Neural progenitor cell (in vitro differentiated cells): Measurements from ENCODE around the gene DENND5B. TPM values are rescaled to one million over a fixed set of nuclear protein-coding genes. Genes with fewer than 3 reads are reported as not detected.
"Not testable (repeated sequence)": the region's sequence is repeated elsewhere in the genome, so short reads cannot be mapped to it uniquely, and the experiment has no call there.

Experiments used
- DNase-seq: peaks from one replicate; pipeline ENCODE4 v3.0.0-alpha.2; 2016; ENCODE audit warnings: low spot score
- H2AFZ ChIP-seq: fragments of 200-600 bp; sonication (generic); replicated peaks from 2 replicates; pipeline ENCODE4 v1.6.1; 2016; ENCODE audit warnings: antibody characterized with exemption
- H3F3A ChIP-seq: fragments of 200-600 bp; sonication (generic); 2 replicates; pipeline ENCODE4 v1.6.1; 2016; ENCODE audit warnings: antibody characterized with exemption, low read depth
- H3K27ac ChIP-seq: fragments of 200-600 bp; sonication (generic); 2 replicates; pipeline ENCODE4 v1.5.1; 2016; ENCODE audit warnings: mild to moderate bottlenecking
- H3K27me3 ChIP-seq: fragments of 200-600 bp; sonication (generic); 2 replicates; pipeline ENCODE4 v1.6.1; 2016; ENCODE audit warnings: mild to moderate bottlenecking, moderate library complexity
- H3K36me3 ChIP-seq: fragments of 200-600 bp; sonication (generic); 2 replicates; pipeline ENCODE4 v1.5.1; 2016
- H3K4me1 ChIP-seq: fragments of 200-600 bp; sonication (generic); 2 replicates; pipeline ENCODE4 v1.6.1; 2016; ENCODE audit warnings: mixed run types
- H3K4me2 ChIP-seq: fragments of 200-600 bp; sonication (generic); 2 replicates; pipeline ENCODE4 v1.6.1; 2016
- H3K4me3 ChIP-seq: fragments of 200-600 bp; sonication (generic); 2 replicates; pipeline ENCODE4 v1.5.1; 2016
- H3K79me2 ChIP-seq: fragments of 200-600 bp; sonication (generic); 2 replicates; pipeline ENCODE4 v1.6.1; 2016; ENCODE audit warnings: low read depth
- H3K9ac ChIP-seq: fragments of 200-600 bp; sonication (generic); 2 replicates; pipeline ENCODE4 v1.6.1; 2016
- H3K9me3 ChIP-seq: fragments of 200-600 bp; sonication (generic); 2 replicates; pipeline ENCODE4 v1.5.1; 2016; ENCODE audit warnings: low read depth
- H4K20me1 ChIP-seq: fragments of 200-600 bp; sonication (generic); 2 replicates; pipeline ENCODE4 v1.6.1; 2016; ENCODE audit warnings: low read depth
- H3K27ac Mint-ChIP-seq: 3 replicates; pipeline ENCODE4 v1.8.0; 2021; ENCODE audit warnings: mixed read lengths
- H3K27me3 Mint-ChIP-seq: 2 replicates; pipeline ENCODE4 v1.8.0; 2022; ENCODE audit warnings: low read depth, mild to moderate bottlenecking, inconsistent platforms, moderate library complexity, mixed read lengths; ENCODE audit not compliant: insufficient read depth
- H3K36me3 Mint-ChIP-seq: 3 replicates; pipeline ENCODE4 v1.8.0; 2021; ENCODE audit warnings: mixed read lengths
- H3K4me1 Mint-ChIP-seq: 3 replicates; pipeline ENCODE4 v1.8.0; 2021; ENCODE audit warnings: mixed read lengths
- H3K4me3 Mint-ChIP-seq: 3 replicates; pipeline ENCODE4 v1.8.0; 2021; ENCODE audit warnings: mild to moderate bottlenecking, moderate library complexity, mixed read lengths
- H3K9me3 Mint-ChIP-seq: 3 replicates; pipeline ENCODE4 v1.8.0; 2020; ENCODE audit warnings: mixed read lengths
- CTCF ChIP-seq: fragments of 200-600 bp; sonication (generic); IDR thresholded peaks from 2 replicates; pipeline ENCODE4 v1.5.1; 2017; ENCODE audit warnings: antibody characterized with exemption, mild to moderate bottlenecking
- EZH2 ChIP-seq: fragments of 200-600 bp; sonication (generic); IDR thresholded peaks from 2 replicates; pipeline ENCODE4 v1.6.1; 2017; ENCODE audit warnings: antibody characterized with exemption, mild to moderate bottlenecking, moderate library complexity
- EZH2phosphoT487 ChIP-seq: fragments of 200-600 bp; sonication (generic); IDR thresholded peaks from 2 replicates; pipeline ENCODE4 v1.6.1; 2017; ENCODE audit warnings: antibody characterized with exemption
- total RNA-seq: library from RNA; depleted of rRNA; stranded (reverse); fragments of >200 nt; gene quantifications from 2 replicates; pipeline ENCODE4 v1.2.3, GENCODE V29; 2015; ENCODE audit warnings: low replicate concordance

The DENND5B gene
- total RNA-seq, 1 donor from 2014 or later = 24.2 TPM

- Histone ChIP-seq H3F3A (no peaks in the 10 kb centered on the region), H3K79me2 (no peaks in the 10 kb centered on the region), H3K9ac (no peak overlapping the region), H3K9me3 (no peaks in the 10 kb centered on the region), H3K27me3 (no peaks in the 10 kb centered on the region), H3K4me1 (no peaks in the 10 kb centered on the region), H4K20me1 (no peaks in the 10 kb centered on the region), H3K27ac (no peak overlapping the region), H3K4me2 (no peak overlapping the region), H2AFZ (no peak overlapping the region), H3K36me3 (no peaks in the 10 kb centered on the region), H3K4me3 (no peak overlapping the region)
- Mint-ChIP-seq H3K27me3 (peaks cover 10% of the 10 kb centered on the region), H3K4me3 (no peak overlapping the region), H3K9me3 (no peaks in the 10 kb centered on the region), H3K27ac (no peak overlapping the region), H3K4me1 (no peaks in the 10 kb centered on the region), H3K36me3 (no peaks in the 10 kb centered on the region)
- DNase-seq = no peak
- TF ChIP-seq EZH2 (no peak), CTCF (no peak), EZH2phosphoT487 (no peak)
Observed at GRCh38 chr12:31620311-31620710, 29.4 kb upstream of the DENND5B start.

- no peak for TF ChIP-seq EZH2
- TF ChIP-seq EZH2phosphoT487 = no peak
- no peak for TF ChIP-seq CTCF
- no peak overlapping the region for H3K9ac ChIP-seq
- no peak overlapping the region for H3K27ac ChIP-seq
- no peaks in the 10 kb centered on the region for H3F3A ChIP-seq
- Mint-ChIP-seq H3K27me3 (peaks cover 10% of the 10 kb centered on the region), H3K4me3 (no peak overlapping the region), H3K27ac (no peak overlapping the region), H3K9me3 (no peaks in the 10 kb centered on the region), H3K36me3 (no peaks in the 10 kb centered on the region), H3K4me1 (no peaks in the 10 kb centered on the region)
- H3K27me3 ChIP-seq = no peaks in the 10 kb centered on the region
- no peaks in the 10 kb centered on the region for H3K79me2 ChIP-seq
- H4K20me1 ChIP-seq = no peaks in the 10 kb centered on the region
- no peak overlapping the region for H2AFZ ChIP-seq
- no peaks in the 10 kb centered on the region for H3K36me3 ChIP-seq
- no peak overlapping the region for H3K4me3 ChIP-seq
- no peak overlapping the region for H3K4me2 ChIP-seq
- no peak for DNase-seq
- H3K4me1 ChIP-seq = no peaks in the 10 kb centered on the region
- H3K9me3 ChIP-seq = no peaks in the 10 kb centered on the region
Observed at GRCh38 chr12:31618228-31619025, 27.5 kb upstream of the DENND5B start.

GRCh38 chr12:31612819-31613218, 21.9 kb upstream of the DENND5B start:
- Histone ChIP-seq H4K20me1 (no peaks in the 10 kb centered on the region), H3K27me3 (no peaks in the 10 kb centered on the region), H2AFZ (no peak overlapping the region), H3K4me2 (no peak overlapping the region), H3K27ac (no peak overlapping the region), H3K79me2 (no peaks in the 10 kb centered on the region), H3K4me1 (no peaks in the 10 kb centered on the region), H3K36me3 (no peaks in the 10 kb centered on the region), H3F3A (no peaks in the 10 kb centered on the region), H3K9me3 (no peaks in the 10 kb centered on the region), H3K9ac (no peak overlapping the region), H3K4me3 (no peak overlapping the region)
- no peak overlapping the region for H3K4me3 Mint-ChIP-seq
- no peaks in the 10 kb centered on the region for H3K4me1 Mint-ChIP-seq
- DNase-seq = no peak
- TF ChIP-seq CTCF = no peak
- TF ChIP-seq EZH2 = no peak
- no peak for TF ChIP-seq EZH2phosphoT487
- H3K9me3 Mint-ChIP-seq = peaks cover 2% of the 10 kb centered on the region
- H3K36me3 Mint-ChIP-seq = no peaks in the 10 kb centered on the region
- peaks cover 4% of the 10 kb centered on the region for H3K27me3 Mint-ChIP-seq
- H3K27ac Mint-ChIP-seq = no peak overlapping the region

GRCh38 chr12:31608299-31608698, 17.4 kb upstream of the DENND5B start:
- DNase-seq, H2AFZ ChIP-seq, H3K4me2 ChIP-seq, H3K9ac ChIP-seq, H3K27me3 Mint-ChIP-seq, H4K20me1 ChIP-seq, H3K27ac Mint-ChIP-seq, H3K9me3 Mint-ChIP-seq, H3K36me3 ChIP-seq, H3K4me1 ChIP-seq, H3K9me3 ChIP-seq, H3K27me3 ChIP-seq, H3K4me3 Mint-ChIP-seq, H3K36me3 Mint-ChIP-seq, H3K27ac ChIP-seq, H3K79me2 ChIP-seq, H3K4me1 Mint-ChIP-seq, H3K4me3 ChIP-seq, H3F3A ChIP-seq: not testable (repeated sequence)
